Fibroblast of the conjunctiva (primary cell): Measurements from ENCODE around the gene ANKRD10.

Experiments
- DNase-seq: peaks from one replicate; pipeline ENCODE4 v3.0.0-alpha.2; 2010; ENCODE audit warnings: low read depth

Gene ANKRD10

GRCh38 chr13:110944968-110945927 lies 30.4 kb upstream of the ANKRD10 start:
- DNase-seq: no peak

DNA sequence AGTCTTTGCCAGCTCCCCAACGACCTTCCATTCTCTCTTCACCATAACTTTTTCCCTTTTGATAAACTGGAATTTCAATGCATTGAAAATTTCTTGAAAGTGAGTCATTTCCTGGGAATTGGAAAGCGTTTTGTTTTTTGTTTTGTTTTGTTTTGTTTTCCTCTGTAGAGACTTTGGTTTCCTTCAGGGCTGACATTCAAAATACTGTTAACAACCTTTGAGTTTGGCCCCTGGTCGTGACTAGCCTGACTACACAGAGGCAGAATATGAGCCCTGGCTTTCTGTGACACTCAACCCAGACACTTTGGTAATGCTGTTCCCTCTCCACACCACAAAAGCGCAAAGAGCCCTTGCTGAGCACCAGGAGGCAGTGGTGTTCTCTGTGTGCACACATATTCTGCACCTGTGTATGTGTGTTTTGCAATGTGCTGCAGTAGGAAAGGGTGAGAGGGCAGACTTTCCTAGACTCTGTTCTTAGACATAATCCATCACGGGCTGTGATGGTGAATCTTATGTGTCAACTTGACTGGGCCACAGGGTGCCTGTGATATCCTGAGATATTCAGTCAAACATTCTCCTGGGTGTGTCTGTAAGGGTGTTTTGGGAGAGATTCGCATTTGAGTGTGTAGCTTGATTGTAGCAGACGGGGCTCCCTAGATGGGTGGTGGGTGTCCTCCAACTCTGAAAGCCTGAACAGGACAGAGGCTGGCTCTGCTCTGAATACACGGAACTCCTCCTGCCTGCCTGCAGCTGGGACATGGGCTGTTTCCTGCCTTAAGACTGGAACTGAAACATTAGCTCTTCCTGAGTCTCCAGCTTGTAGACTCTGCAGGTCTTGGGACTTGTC lies 29.5 kb upstream of the ANKRD10 start:
- peak; percentile 53 for DNase-seq

- no peak for DNase-seq
Observed at GRCh38 chr13:110942248-110942981, 27.5 kb upstream of the ANKRD10 start.

- DNase-seq: no peak
Observed at GRCh38 chr13:110938662-110939421, 24.0 kb upstream of the ANKRD10 start.

GRCh38 chr13:110937511-110938285 lies 22.8 kb upstream of the ANKRD10 start:
- DNase-seq: no peak

GRCh38 chr13:110936519-110936918 lies 21.6 kb upstream of the ANKRD10 start:
- no peak for DNase-seq

DNA sequence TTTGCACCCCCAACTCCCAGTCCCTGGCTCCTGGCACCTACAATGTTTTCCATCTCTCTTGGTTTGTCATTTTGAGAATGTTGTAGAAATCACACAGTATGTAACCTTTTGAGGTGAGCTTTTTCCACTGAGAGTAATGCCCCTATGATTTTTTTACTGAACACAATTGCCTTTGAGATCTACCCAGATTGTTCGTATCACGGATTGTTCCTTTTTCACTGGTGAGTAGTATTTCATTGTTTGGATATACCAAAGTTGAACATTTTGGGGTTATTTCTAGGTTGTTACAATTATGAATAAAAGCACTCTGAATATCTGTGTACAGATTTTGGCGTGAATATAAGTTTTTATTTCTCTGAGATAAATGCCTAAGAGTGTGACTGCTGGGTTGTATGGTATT lies 17.7 kb upstream of the ANKRD10 start:
- no peak for DNase-seq

- DNase-seq: no peak
Observed at GRCh38 chr13:110929104-110929777, 14.4 kb upstream of the ANKRD10 start.

GRCh38 chr13:110925023-110925612 lies 10.2 kb upstream of the ANKRD10 start:
- DNase-seq: no peak

DNA sequence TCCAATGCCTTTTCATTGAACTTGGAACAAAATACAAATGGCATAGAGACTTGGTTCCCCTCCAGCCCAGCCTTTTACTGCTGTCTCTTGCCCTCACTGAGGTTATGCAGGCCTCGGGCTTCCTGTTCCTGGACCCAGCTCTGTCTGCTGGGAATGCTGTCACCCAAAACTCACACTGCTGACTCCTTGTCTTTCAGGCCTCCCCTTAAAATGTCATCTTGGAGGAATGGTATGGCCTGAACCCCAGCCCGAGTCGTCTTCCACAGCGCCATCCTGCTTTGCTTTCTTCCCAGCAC lies 9.7 kb upstream of the ANKRD10 start:
- DNase-seq: no peak

- no peak for DNase-seq
Observed at GRCh38 chr13:110923777-110924638, 9.1 kb upstream of the ANKRD10 start.

DNA sequence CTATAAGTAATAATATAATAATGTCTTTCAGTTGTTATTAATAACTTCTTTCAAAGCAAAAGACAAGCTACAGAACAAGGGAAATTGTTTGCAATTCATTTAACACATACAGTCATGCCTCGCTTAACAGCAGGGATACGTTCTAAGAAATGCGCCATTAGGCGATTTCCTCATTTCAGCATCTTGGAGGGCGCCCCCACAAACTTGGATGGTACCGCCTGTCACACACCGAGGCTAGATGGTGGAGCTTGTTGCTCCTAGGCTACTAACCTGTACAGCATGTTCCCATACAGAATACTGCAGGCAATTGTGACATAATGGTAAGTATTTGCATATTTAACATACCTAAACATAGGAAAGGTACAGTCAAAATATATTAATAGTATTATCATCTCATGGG lies 8.2 kb upstream of the ANKRD10 start:
- DNase-seq: no peak

DNA sequence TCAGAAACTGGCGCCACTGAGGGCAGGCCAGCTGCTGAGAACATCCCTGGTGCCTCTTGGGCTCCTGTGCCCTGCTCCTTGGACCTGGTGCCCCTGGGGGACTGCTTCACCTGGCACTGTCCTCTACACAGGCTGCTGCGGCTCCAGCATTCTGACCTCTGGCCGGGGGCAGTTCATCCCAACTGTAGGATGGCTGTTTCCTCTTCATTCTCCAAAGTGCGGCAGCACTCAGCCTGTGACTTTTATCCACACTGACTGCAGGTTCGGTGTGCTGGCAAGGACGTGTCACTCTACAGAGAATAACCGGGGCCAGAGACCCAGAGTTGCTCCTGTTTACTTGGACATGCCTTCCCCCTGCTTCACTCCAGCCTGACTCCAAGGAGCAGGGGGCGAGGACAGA lies 7.6 kb upstream of the ANKRD10 start:
- no peak for DNase-seq

DNA sequence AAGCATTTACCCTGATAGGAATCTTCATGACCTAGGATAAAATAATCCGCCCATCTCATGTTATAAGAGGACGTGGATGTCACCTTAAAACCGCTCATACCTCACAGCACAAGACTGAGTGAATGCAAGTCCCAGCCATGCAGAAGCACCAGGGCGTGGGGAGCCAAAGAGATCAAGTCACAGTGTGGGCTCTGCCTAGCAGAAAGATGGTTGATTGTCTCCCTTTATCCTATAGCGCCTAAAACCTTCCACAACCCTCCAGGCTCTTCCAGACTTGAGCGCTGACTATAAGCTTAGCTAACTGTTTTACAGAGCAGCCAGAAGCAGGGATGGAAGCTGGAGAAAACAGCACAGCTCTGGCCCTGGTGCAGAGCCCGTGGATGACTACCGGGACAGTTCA lies 6.8 kb upstream of the ANKRD10 start:
- DNase-seq: no peak

GRCh38 chr13:110921209-110921608 lies 6.3 kb upstream of the ANKRD10 start:
- no peak for DNase-seq

GRCh38 chr13:110920038-110920437 lies 5.2 kb upstream of the ANKRD10 start:
- DNase-seq: no peak

GRCh38 chr13:110916301-110917142 lies 1.7 kb upstream of the ANKRD10 start:
- peak; percentile 48 for DNase-seq

- DNase-seq: no peak
Observed at GRCh38 chr13:110915874-110916206, 971 bp upstream of the ANKRD10 start.
